CD4-positive, CD25-positive, alpha-beta regulatory T cell (primary cell): ENCODE results near the gene PSMA7. TPM values are rescaled to one million over a fixed set of nuclear protein-coding genes. Genes with fewer than 3 reads are reported as not detected.
A peak's percentile ranks its signal among the peaks of the same experiment; 100 is the strongest.

ENCODE experiments used
- ATAC-seq, 2 donors: fragments of 150-1000 bp; cut with Tn5 transposase; one replicate each; pipeline ENCODE4 v1.10.0; 2021; ENCODE audit warnings: low read depth in 2 of 2, moderate number of reproducible peaks in 2 of 2, moderate library complexity in 1 of 2
- DNase-seq, 3 donors: peaks; one replicate each; pipeline versions ENCODE4 v3.0.0 to v3.0.0-alpha.2; 2012 to 2022; ENCODE audit warnings: mixed read lengths in 1 of 3
- H3K27ac ChIP-seq: one replicate; pipeline ENCODE4 v1.7.0; 2013; ENCODE audit warnings: mild to moderate bottlenecking, low read length; ENCODE audit not compliant: insufficient read depth, poor library complexity, severe bottlenecking
- H3K27me3 ChIP-seq: one replicate; pipeline ENCODE4 v1.7.0; 2013; ENCODE audit warnings: low read length; ENCODE audit not compliant: control insufficient read depth, insufficient read depth
- H3K36me3 ChIP-seq: one replicate; pipeline ENCODE4 v1.7.0; 2013; ENCODE audit warnings: mild to moderate bottlenecking, low read length, moderate library complexity; ENCODE audit not compliant: control insufficient read depth, insufficient read depth
- H3K4me1 ChIP-seq: 2 replicates; pipeline ENCODE4 v1.7.0; 2013; ENCODE audit warnings: mild to moderate bottlenecking, low read length; ENCODE audit not compliant: insufficient read depth, control insufficient read depth, poor library complexity, severe bottlenecking
- H3K4me3 ChIP-seq: one replicate; pipeline ENCODE4 v1.7.0; 2013; ENCODE audit warnings: low read depth, mild to moderate bottlenecking, low read length, moderate library complexity
- H3K9me3 ChIP-seq, 2 experiments: 1 replicate in 1 of 2; 2 replicates in 1 of 2; pipeline ENCODE4 v1.7.0; 2013; ENCODE audit warnings: low read length in 2 of 2, mild to moderate bottlenecking in 1 of 2, moderate library complexity in 1 of 2; ENCODE audit not compliant: control insufficient read depth in 2 of 2
- H3K27ac Mint-ChIP-seq, 3 donors: one replicate each; pipeline ENCODE4 v1.8.0; 2020 to 2022; ENCODE audit warnings: mild to moderate bottlenecking in 3 of 3, mixed read lengths in 3 of 3, moderate library complexity in 2 of 3
- H3K27me3 Mint-ChIP-seq: one replicate; pipeline ENCODE4 v1.8.0; 2022; ENCODE audit warnings: mild to moderate bottlenecking, mixed read lengths
- H3K36me3 Mint-ChIP-seq: one replicate; pipeline ENCODE4 v1.8.0; 2020; ENCODE audit warnings: mixed read lengths
- H3K4me1 Mint-ChIP-seq, 4 donors: one replicate each; pipeline ENCODE4 v1.8.0; 2020 to 2022; ENCODE audit warnings: mixed read lengths in 4 of 4, mild to moderate bottlenecking in 1 of 4
- H3K4me3 Mint-ChIP-seq, 4 donors: one replicate each; pipeline ENCODE4 v1.8.0; 2020 to 2022; ENCODE audit warnings: mild to moderate bottlenecking in 4 of 4, mixed read lengths in 4 of 4, moderate library complexity in 3 of 4
- H3K9me3 Mint-ChIP-seq, 7 donors: one replicate each; pipeline ENCODE4 v1.8.0; 2020 to 2022; ENCODE audit warnings: mixed read lengths in 7 of 7, mild to moderate bottlenecking in 3 of 7, moderate library complexity in 2 of 7
- polyA plus RNA-seq, 4 donors: library from polyadenylated mRNA; unstranded; fragments of 300-500 nt; fragmentation: Illumina TruSeq; gene quantifications; one replicate each; pipeline ENCODE4 v1.2.3, GENCODE V29; 2021
- total RNA-seq: library from RNA; stranded (reverse); gene quantifications from one replicate; pipeline ENCODE4 v1.2.3, GENCODE V29; 2022

The PSMA7 gene
- total RNA-seq (172 TPM), polyA plus RNA-seq (100 to 1,000 TPM; 512 to 670 (median 608) TPM)

GRCh38 chr20:62143081-62143956, at the start of gene PSMA7, which contains the start of gene SS18L1:
Gene PSMA7, minus strand, starts transcription at chr20:62143394. Its CDS starts 91 bp downstream, at chr20:62143303.
Gene SS18L1, plus strand, starts transcription at chr20:62143769. Its CDS starts 52 bp downstream, at chr20:62143821.
- Histone ChIP-seq H3K9me3 (no peaks in the 10 kb centered on the region), H3K27ac (peak within 1 kb of the TSS; percentile 78), H3K36me3 (peaks cover 25% of the 10 kb centered on the region), H3K4me3 (peak within 1 kb of the TSS; percentile 89), H3K4me1 (peaks cover 38% of the 10 kb centered on the region), H3K27me3 (no peaks in the 10 kb centered on the region)
- Mint-ChIP-seq H3K36me3 (peaks cover 11% of the 10 kb centered on the region), H3K4me1 (peaks cover 0 to 61% (median 38%) of the 10 kb centered on the region in 4 donors), H3K4me3 (peak within 1 kb of the TSS; percentile 90 to 98 (median 94)), H3K9me3 (no peaks in the 10 kb centered on the region), H3K27me3 (peaks cover 5% of the 10 kb centered on the region), H3K27ac (peak within 1 kb of the TSS; percentile 88 to 96 (median 94))
- peak; percentile 77 to 93 (median 89) for DNase-seq
- ATAC-seq = peak; percentile 89 to 90

GRCh38 chr20:62192635-62193034, 49.4 kb upstream of the PSMA7 start:
- Histone ChIP-seq H3K27me3 (no peaks in the 10 kb centered on the region), H3K4me3 (no peak overlapping the region), H3K4me1 (no peaks in the 10 kb centered on the region), H3K9me3 (no peaks in the 10 kb centered on the region), H3K27ac (no peak overlapping the region), H3K36me3 (peaks cover 37% of the 10 kb centered on the region)
- Mint-ChIP-seq H3K36me3 (peaks cover 11% of the 10 kb centered on the region), H3K27ac (no peak overlapping the region), H3K27me3 (no peaks in the 10 kb centered on the region), H3K4me3 (no peak overlapping the region), H3K4me1 (peaks cover 3 to 9% (median 6%) of the 10 kb centered on the region in 4 donors), H3K9me3 (no peaks in the 10 kb centered on the region)
- DNase-seq (no peak), ATAC-seq (no peak)

- H3K27me3 Mint-ChIP-seq = no peaks in the 10 kb centered on the region
- ATAC-seq = no peak
Observed at GRCh38 chr20:62191781-62192559, 48.8 kb upstream of the PSMA7 start.

GRCh38 chr20:62190639-62191411, 47.6 kb upstream of the PSMA7 start:
- Mint-ChIP-seq H3K27ac (no peak overlapping the region), H3K27me3 (no peaks in the 10 kb centered on the region), H3K4me3 (no peak overlapping the region), H3K9me3 (no peaks in the 10 kb centered on the region), H3K4me1 (peaks cover 16 to 19% (median 17%) of the 10 kb centered on the region in 4 donors), H3K36me3 (peaks cover 11% of the 10 kb centered on the region)
- Histone ChIP-seq H3K4me3 (no peak overlapping the region), H3K4me1 (no peaks in the 10 kb centered on the region), H3K9me3 (no peaks in the 10 kb centered on the region), H3K27me3 (no peaks in the 10 kb centered on the region), H3K36me3 (peaks cover 31% of the 10 kb centered on the region), H3K27ac (no peak overlapping the region)
- ATAC-seq (no peak), DNase-seq (no peak)

More at GRCh38 chr20:62191781-62192559, 48.8 kb upstream of the PSMA7 start:
- Mint-ChIP-seq H3K36me3 (peaks cover 11% of the 10 kb centered on the region), H3K4me1 (peaks cover 9 to 13% (median 12%) of the 10 kb centered on the region in 4 donors), H3K27ac (peak overlapping the region in 1 of 3 donors; percentile 20), H3K9me3 (no peaks in the 10 kb centered on the region), H3K4me3 (no peak overlapping the region)
- no peaks in the 10 kb centered on the region for H3K9me3 ChIP-seq
- no peak for DNase-seq
- peaks cover 34% of the 10 kb centered on the region for H3K36me3 ChIP-seq
- H3K4me3 ChIP-seq = no peak overlapping the region
- no peaks in the 10 kb centered on the region for H3K27me3 ChIP-seq
- H3K4me1 ChIP-seq = no peaks in the 10 kb centered on the region
- H3K27ac ChIP-seq = no peak overlapping the region

- Mint-ChIP-seq H3K27ac (peak overlapping the region; percentile 37 to 79 (median 55)), H3K4me3 (peak overlapping the region in 1 of 4 donors; percentile 60), H3K9me3 (no peaks in the 10 kb centered on the region), H3K36me3 (peaks cover 6% of the 10 kb centered on the region), H3K4me1 (peaks cover 18 to 43% (median 33%) of the 10 kb centered on the region in 4 donors), H3K27me3 (no peaks in the 10 kb centered on the region)
- peaks cover 15% of the 10 kb centered on the region for H3K4me1 ChIP-seq
- DNase-seq (no peak), ATAC-seq (no peak)
- no peaks in the 10 kb centered on the region for H3K27me3 ChIP-seq
- no peaks in the 10 kb centered on the region for H3K9me3 ChIP-seq
- no peak overlapping the region for H3K4me3 ChIP-seq
- no peak overlapping the region for H3K27ac ChIP-seq
- peaks cover 21% of the 10 kb centered on the region for H3K36me3 ChIP-seq
Observed at GRCh38 chr20:62186887-62187866, 44.0 kb upstream of the PSMA7 start.

- no peak overlapping the region for H3K27ac Mint-ChIP-seq
- peaks cover 24 to 50% (median 39%) of the 10 kb centered on the region in 4 donors for H3K4me1 Mint-ChIP-seq
- Histone ChIP-seq H3K9me3 (no peaks in the 10 kb centered on the region), H3K27ac (no peak overlapping the region), H3K36me3 (peaks cover 15% of the 10 kb centered on the region), H3K4me3 (no peak overlapping the region), H3K4me1 (peaks cover 19% of the 10 kb centered on the region), H3K27me3 (no peaks in the 10 kb centered on the region)
- ATAC-seq = no peak
- H3K4me3 Mint-ChIP-seq = peak overlapping the region in 2 of 4 donors; percentile 21 to 60
- H3K36me3 Mint-ChIP-seq = peaks cover 6% of the 10 kb centered on the region
- DNase-seq = no peak
- no peaks in the 10 kb centered on the region for H3K27me3 Mint-ChIP-seq
- no peaks in the 10 kb centered on the region for H3K9me3 Mint-ChIP-seq
Observed at GRCh38 chr20:62186096-62186426, 42.9 kb upstream of the PSMA7 start.
